ENCODE results near the gene BIRC7. TPM values are rescaled to one million over a fixed set of nuclear protein-coding genes. Genes with fewer than 3 reads are reported as not detected.
A peak's percentile ranks its signal among the peaks of the same experiment; 100 is the strongest.

BIRC7 gene
- total RNA-seq, 2 experiments from 2014 or later, result 5.1 to 5.3 TPM

DNA sequence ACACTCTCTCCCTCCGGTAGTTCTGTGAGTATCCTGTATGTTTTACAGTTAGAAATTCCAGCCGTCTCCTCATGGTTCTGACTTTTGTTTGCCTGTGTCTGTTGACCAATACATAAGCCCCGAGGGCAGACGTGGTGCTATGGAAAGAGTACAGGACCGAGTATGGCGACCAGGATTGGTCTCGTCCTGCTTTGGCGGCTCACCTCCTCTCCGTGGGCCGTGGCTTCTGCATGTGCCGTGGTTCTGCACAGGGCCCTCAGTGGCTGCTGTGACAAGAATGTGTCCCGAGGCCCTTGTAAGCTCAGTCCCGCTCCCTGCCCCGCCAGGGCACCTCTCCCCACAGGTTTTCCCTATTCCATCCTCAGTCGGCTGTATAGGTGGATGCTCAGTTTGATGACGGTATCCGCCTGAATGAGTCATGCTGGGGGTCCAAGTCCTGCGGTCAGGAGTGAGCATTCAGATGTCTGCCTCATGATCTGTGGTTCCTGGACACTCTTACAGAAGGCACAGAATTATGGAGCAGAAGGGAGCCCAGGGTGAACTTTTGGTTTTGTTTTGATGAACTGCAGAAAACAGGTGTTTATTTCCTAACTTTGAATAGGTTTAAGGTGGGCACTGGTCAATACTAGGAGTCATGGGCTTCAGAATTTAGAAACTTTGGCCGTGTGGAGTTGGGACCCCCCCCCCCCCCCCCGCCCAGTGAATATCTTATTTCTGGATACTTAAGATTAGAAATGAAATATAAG is 38.1 kb downstream of the BIRC7 start:
- ChIA-PET CTCF (interaction anchor here (1.0 to 4.1 kb wide), 2 partner anchors 8 to 50 kb away, joined by 3 to 23 read pairs; no protein-coding TSS in a partner anchor), POLR2A (interaction anchor here (1.0 to 1.7 kb wide), 3 partner anchors 7 to 336 kb away, joined by 4 to 6 read pairs (median 4); partner anchors contain the start of gene GID8)
- peak overlapping the region; percentile 79 for H3K4me3 Mint-ChIP-seq
- peaks cover 3% of the 10 kb centered on the region for H3K36me3 Mint-ChIP-seq (ENCODE audit: low read depth)
- DNase-seq (no peak), ATAC-seq (no peak)
- no peaks in the 10 kb centered on the region for H3K9me3 Mint-ChIP-seq
- TF ChIP-seq, protein P1, sequence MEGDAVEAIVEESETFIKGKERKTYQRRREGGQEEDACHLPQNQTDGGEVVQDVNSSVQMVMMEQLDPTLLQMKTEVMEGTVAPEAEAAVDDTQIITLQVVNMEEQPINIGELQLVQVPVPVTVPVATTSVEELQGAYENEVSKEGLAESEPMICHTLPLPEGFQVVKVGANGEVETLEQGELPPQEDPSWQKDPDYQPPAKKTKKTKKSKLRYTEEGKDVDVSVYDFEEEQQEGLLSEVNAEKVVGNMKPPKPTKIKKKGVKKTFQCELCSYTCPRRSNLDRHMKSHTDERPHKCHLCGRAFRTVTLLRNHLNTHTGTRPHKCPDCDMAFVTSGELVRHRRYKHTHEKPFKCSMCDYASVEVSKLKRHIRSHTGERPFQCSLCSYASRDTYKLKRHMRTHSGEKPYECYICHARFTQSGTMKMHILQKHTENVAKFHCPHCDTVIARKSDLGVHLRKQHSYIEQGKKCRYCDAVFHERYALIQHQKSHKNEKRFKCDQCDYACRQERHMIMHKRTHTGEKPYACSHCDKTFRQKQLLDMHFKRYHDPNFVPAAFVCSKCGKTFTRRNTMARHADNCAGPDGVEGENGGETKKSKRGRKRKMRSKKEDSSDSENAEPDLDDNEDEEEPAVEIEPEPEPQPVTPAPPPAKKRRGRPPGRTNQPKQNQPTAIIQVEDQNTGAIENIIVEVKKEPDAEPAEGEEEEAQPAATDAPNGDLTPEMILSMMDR (IDR thresholded peaks at IDR 0.05), result no peak
- peaks cover 21% of the 10 kb centered on the region for H3K4me1 Mint-ChIP-seq (ENCODE audit: low read depth)
- no peaks in the 10 kb centered on the region for H3K27me3 Mint-ChIP-seq
- intact Hi-C loops (cut with micrococcal nuclease), result no loop called here
- H3K27ac Mint-ChIP-seq, result peak overlapping the region; percentile 72

GRCh38 chr20:63274381-63275228 is 38.9 kb downstream of the BIRC7 start:
- POLR2A ChIA-PET, result interaction anchor here (1.7 kb wide), 1 partner anchor 9 kb away, joined by 6 read pairs; no protein-coding TSS in a partner anchor
- intact Hi-C loops (cut with micrococcal nuclease), result no loop called here

DNA sequence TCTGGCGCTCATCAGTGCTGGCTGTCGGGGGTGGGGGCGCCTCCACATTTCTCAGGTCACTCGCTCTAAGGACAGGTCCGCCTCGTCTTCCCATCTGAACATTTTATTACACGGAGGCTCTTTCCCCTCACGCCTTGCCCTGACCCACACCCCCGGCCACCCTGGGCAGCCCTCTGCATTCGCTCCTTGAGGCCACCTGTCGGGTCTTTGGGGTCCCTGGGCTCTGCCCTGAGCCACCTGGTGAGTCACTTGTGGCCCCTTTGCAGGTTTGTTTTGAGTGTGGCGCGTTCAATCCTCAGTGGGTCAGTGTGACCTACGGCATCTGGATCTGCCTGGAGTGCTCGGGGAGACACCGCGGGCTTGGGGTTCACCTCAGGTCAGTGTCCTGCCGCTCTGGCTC is 40.1 kb downstream of the BIRC7 start:
- TF ChIP-seq, protein P1 (IDR thresholded peaks at IDR 0.05), result no peak
- DNase-seq, result no peak
- Mint-ChIP-seq H3K27ac (no peak overlapping the region), H3K4me1 (ENCODE audit: low read depth) (peaks cover 21% of the 10 kb centered on the region), H3K9me3 (no peaks in the 10 kb centered on the region), H3K27me3 (no peaks in the 10 kb centered on the region), H3K36me3 (ENCODE audit: low read depth) (peaks cover 8% of the 10 kb centered on the region), H3K4me3 (no peak overlapping the region)
- POLR2A ChIA-PET, result interaction anchor here (1.0 kb wide), 1 partner anchor 9 kb away, joined by 4 read pairs; no protein-coding TSS in a partner anchor
- intact Hi-C loops (cut with micrococcal nuclease), result no loop called here
- CTCF ChIA-PET, result interaction anchor here (1.9 kb wide), 1 partner anchor 52 kb away, joined by 5 read pairs; no protein-coding TSS in a partner anchor
- ATAC-seq, result no peak

More at GRCh38 chr20:63274381-63275228, 38.9 kb downstream of the BIRC7 start:
- ATAC-seq (no peak), DNase-seq (no peak)
- Mint-ChIP-seq H3K4me3 (peak overlapping the region; percentile 14), H3K36me3 (ENCODE audit: low read depth) (peaks cover 5% of the 10 kb centered on the region), H3K9me3 (no peaks in the 10 kb centered on the region), H3K4me1 (ENCODE audit: low read depth) (peaks cover 21% of the 10 kb centered on the region), H3K27me3 (no peaks in the 10 kb centered on the region), H3K27ac (no peak overlapping the region)
- TF ChIP-seq, protein P1 (IDR thresholded peaks at IDR 0.05), result no peak
- CTCF ChIA-PET, result no interaction called here

DNA sequence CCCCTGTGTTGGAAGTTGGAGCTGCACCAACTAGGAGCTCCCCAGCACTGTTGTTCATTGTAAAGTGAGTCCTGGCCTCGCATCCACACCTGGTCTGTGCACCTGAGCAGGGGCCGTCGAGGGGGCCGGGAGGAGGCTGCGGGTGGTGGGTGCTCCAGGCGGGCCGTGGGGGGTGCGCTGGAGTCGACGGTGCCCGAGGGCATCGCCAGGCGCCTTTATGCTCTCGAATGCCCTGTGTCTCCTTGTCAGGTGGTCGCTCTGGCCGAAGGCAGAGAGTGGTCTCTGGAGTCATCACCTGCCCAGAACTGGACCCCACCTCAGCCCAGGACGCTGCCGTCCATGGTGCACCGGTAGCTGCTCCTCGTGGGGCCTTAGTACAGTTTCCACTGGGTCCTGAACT is 41.3 kb downstream of the BIRC7 start:
- Mint-ChIP-seq H3K9me3 (no peaks in the 10 kb centered on the region), H3K27me3 (no peaks in the 10 kb centered on the region), H3K36me3 (ENCODE audit: low read depth) (peaks cover 8% of the 10 kb centered on the region), H3K27ac (no peak overlapping the region), H3K4me3 (no peak overlapping the region), H3K4me1 (ENCODE audit: low read depth) (peaks cover 16% of the 10 kb centered on the region)
- no peak for ATAC-seq
- TF ChIP-seq, protein P1 (IDR thresholded peaks at IDR 0.05), result no peak
- ChIA-PET POLR2A (interaction anchor here (1.0 kb wide), 1 partner anchor 8 kb away, joined by 4 read pairs; no protein-coding TSS in a partner anchor), CTCF (interaction anchor here (0.7 to 1.9 kb wide), 3 partner anchors 14 to 54 kb away, joined by 3 to 5 read pairs (median 4); no protein-coding TSS in a partner anchor)
- intact Hi-C loops (cut with micrococcal nuclease), result no loop called here
- DNase-seq, result no peak

Measured in activated CD8-positive, alpha-beta T cell treated with anti-CD3 and anti-CD28 coated beads for 36 hours (primary cell).